Measurements from ENCODE around the gene DPM1.

- TF ChIP-seq CTCF (IDR thresholded peaks at IDR 0.05; ENCODE audit: low read depth, low read length), result no peak
- TF ChIP-seq POLR2A (IDR thresholded peaks at IDR 0.05; ENCODE audit: extremely low read depth, insufficient read length), result no peak
- TF ChIP-seq, protein P1, sequence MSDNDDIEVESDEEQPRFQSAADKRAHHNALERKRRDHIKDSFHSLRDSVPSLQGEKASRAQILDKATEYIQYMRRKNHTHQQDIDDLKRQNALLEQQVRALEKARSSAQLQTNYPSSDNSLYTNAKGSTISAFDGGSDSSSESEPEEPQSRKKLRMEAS (IDR thresholded peaks at IDR 0.05; ENCODE audit: low read depth, low read length), result no peak
Observed at GRCh38 chr20:50995506-50995905, 37.2 kb upstream of the DPM1 start.
